Thymus (tissue), 11 donors: ENCODE results near the gene IL1A. TPM values are rescaled to one million over a fixed set of nuclear protein-coding genes. Genes with fewer than 3 reads are reported as not detected.

Experiments used
- DNase-seq, 9 donors: peaks; one replicate each; pipeline ENCODE4 v3.0.0-alpha.2; 2013; ENCODE audit warnings: low spot score in 9 of 9, low read depth in 6 of 9, missing footprints in 1 of 9
- H3K27ac ChIP-seq, 2 donors: one replicate each; pipeline ENCODE4 v1.5.1; 2013; ENCODE audit warnings: control low read depth in 1 of 2, low read depth in 1 of 2, low read length in 1 of 2, mild to moderate bottlenecking in 1 of 2, moderate library complexity in 1 of 2
- H3K27me3 ChIP-seq, 2 donors: one replicate each; pipeline ENCODE4 v1.5.1; 2013; ENCODE audit warnings: low read length in 1 of 2; ENCODE audit not compliant: control insufficient read depth in 2 of 2, insufficient read depth in 1 of 2
- H3K36me3 ChIP-seq, 2 donors: one replicate each; pipeline ENCODE4 v1.5.1; 2013; ENCODE audit warnings: low read length in 1 of 2, mild to moderate bottlenecking in 1 of 2, moderate library complexity in 1 of 2; ENCODE audit not compliant: control insufficient read depth in 2 of 2, insufficient read depth in 2 of 2
- H3K4me1 ChIP-seq, 2 donors: one replicate each; pipeline ENCODE4 v1.5.1; 2013; ENCODE audit warnings: low read length in 2 of 2; ENCODE audit not compliant: control insufficient read depth in 2 of 2, insufficient read depth in 2 of 2
- H3K4me3 ChIP-seq, 2 donors: one replicate each; pipeline ENCODE4 v1.5.1; 2013; ENCODE audit warnings: low read length in 2 of 2, control low read depth in 1 of 2, mild to moderate bottlenecking in 1 of 2
- H3K9me3 ChIP-seq, 2 donors: one replicate each; pipeline ENCODE4 v1.5.1; 2013; ENCODE audit warnings: low read length in 1 of 2, mild to moderate bottlenecking in 1 of 2; ENCODE audit not compliant: control insufficient read depth in 2 of 2, insufficient read depth in 1 of 2
- WGBS: extraction: QIAGEN DNeasy Blood & Tissue Kit; methylation state at CpG from one replicate; pipeline ENCODE4 v1.1.7; 2013; 5-methylcytosine and 5-hydroxymethylcytosine counted together
- polyA plus RNA-seq: library from polyadenylated mRNA; stranded (reverse); fragments of 200-250 nt; gene quantifications from one replicate; pipeline ENCODE4 v1.2.3, GENCODE V29; 2013
- total RNA-seq: library from RNA; stranded (reverse); fragments of 120-200 nt; gene quantifications from one replicate; pipeline ENCODE4 v1.2.4, GENCODE V29; 2013
- donor health status: healthy.

Gene IL1A
- total and polyA plus RNA-seq, 2 donors, result 0.19 to 1.8 TPM

DNA sequence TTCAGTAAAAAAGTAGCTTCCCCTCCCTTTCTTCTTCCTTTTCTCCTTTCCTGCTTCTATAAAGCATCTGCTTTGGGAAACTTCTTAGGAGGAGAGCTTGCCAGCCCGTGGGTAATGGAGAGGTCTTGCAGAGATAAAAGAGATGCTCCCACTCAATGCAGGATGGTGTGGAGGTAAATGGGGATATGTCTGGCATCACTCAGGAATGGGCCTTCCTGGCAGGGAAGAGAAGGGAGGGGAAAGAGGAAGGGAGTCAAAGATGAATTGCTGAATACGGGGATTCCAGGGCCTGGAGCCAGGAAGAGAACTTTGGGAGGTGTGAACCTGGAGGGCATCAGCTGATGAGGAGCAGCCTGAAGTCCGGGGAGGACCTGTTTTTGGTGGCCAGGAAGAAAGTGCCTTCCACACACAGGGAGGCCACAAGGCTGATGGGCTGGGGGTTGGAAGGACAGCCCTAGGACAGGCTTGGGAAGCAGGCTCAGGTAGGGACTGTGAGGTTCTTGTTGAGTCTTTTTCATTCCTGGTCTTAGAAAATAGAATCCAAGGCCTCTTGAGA, 27.1 kb upstream of the IL1A start:
- Histone ChIP-seq H3K9me3 (no peaks in the 10 kb centered on the region), H3K4me1 (peaks cover 0 to 10% of the 10 kb centered on the region in 2 donors), H3K36me3 (no peaks in the 10 kb centered on the region), H3K4me3 (no peak overlapping the region), H3K27ac (no peak overlapping the region), H3K27me3 (no peaks in the 10 kb centered on the region)
- WGBS, result over 99% methylated on average over 3 of the region's 3 CpGs
- no peak for DNase-seq

DNA sequence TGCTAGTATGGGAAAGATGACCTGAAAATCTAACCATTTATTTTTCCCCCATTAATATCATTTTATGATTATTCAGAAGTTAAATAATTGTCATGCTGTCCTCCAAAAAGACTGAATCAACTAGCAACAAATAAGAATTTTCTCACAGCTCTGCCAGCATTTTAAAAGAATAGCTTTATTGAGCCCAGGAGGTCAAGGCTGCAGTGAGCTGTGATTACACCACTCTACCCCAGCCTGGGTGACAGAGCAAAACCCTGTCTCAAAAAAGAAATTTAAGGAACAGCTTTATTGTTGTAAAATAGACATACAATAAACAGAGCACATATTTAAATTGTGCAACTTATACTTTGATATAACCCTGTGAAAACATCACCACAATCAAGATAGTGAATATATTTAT, 24.8 kb upstream of the IL1A start:
- Histone ChIP-seq H3K4me1 (peaks cover 0 to 8% of the 10 kb centered on the region in 2 donors), H3K27me3 (no peaks in the 10 kb centered on the region)
- no peak for DNase-seq

DNA sequence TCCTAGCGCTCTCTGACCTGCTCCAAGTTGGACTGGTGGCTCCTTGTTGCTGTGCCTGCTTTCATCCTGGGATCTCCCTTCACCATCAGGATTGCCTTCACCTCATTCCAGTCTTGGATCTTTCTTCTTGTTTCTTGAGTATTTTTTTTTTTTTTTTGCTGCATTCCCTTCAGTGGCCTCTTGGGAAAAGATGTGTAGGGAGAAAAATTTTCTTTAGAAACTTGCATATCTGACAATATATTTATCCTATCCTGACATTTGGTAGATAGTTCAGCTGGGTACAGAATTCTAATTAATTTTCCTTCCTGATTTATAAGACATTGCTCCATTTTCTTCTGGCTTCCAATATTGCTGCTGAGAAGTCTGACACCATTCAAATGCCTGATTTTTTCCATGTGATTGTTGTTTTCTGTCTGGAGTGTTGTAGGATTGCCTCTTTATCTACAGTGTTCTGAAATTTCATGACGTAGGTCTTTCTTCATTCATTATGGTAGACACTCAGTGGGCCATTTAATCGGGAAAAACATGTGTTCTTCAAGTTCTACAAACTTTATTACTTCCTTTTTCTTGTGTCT, 23.0 kb upstream of the IL1A start:
- peaks cover 0 to 2% of the 10 kb centered on the region in 2 donors for H3K4me1 ChIP-seq
- no peaks in the 10 kb centered on the region for H3K27me3 ChIP-seq
- H3K9me3 ChIP-seq, result no peaks in the 10 kb centered on the region
- H3K36me3 ChIP-seq, result no peaks in the 10 kb centered on the region
- H3K27ac ChIP-seq, result no peak overlapping the region
- no peak for DNase-seq
- 96% methylated on average over 3 of the region's 3 CpGs for WGBS
- no peak overlapping the region for H3K4me3 ChIP-seq

More for the DNA sequence above, 24.8 kb upstream of the IL1A start:
- Histone ChIP-seq H3K4me3 (no peak overlapping the region), H3K36me3 (no peaks in the 10 kb centered on the region), H3K27ac (no peak overlapping the region), H3K9me3 (no peaks in the 10 kb centered on the region)

DNA sequence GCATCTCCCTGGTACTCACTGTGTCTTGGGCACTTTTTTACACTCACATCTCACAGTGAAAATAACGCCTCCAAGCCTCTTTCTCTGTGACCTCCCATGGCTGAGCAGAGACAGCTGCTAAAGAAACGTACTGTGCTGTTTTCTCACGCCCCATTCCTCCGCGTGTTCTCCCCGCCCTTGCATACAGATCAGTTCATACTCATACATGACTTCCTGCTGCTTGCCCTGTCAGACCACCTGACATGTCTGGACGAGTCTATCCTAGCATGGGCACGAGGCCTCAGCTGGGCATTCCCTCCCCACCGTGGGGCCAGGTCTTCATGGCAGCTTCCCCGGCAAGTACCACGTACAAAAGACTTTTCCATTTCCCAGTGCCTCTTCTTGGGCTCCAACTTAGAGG, 21.2 kb upstream of the IL1A start:
- no peaks in the 10 kb centered on the region for H3K9me3 ChIP-seq
- H3K27ac ChIP-seq, result no peak overlapping the region
- H3K27me3 ChIP-seq, result no peaks in the 10 kb centered on the region
- no peak overlapping the region for H3K4me3 ChIP-seq
- H3K36me3 ChIP-seq, result no peaks in the 10 kb centered on the region
- WGBS, result 98% methylated on average over 11 of the region's 11 CpGs
- DNase-seq, result no peak
- H3K4me1 ChIP-seq, result no peaks in the 10 kb centered on the region

DNA sequence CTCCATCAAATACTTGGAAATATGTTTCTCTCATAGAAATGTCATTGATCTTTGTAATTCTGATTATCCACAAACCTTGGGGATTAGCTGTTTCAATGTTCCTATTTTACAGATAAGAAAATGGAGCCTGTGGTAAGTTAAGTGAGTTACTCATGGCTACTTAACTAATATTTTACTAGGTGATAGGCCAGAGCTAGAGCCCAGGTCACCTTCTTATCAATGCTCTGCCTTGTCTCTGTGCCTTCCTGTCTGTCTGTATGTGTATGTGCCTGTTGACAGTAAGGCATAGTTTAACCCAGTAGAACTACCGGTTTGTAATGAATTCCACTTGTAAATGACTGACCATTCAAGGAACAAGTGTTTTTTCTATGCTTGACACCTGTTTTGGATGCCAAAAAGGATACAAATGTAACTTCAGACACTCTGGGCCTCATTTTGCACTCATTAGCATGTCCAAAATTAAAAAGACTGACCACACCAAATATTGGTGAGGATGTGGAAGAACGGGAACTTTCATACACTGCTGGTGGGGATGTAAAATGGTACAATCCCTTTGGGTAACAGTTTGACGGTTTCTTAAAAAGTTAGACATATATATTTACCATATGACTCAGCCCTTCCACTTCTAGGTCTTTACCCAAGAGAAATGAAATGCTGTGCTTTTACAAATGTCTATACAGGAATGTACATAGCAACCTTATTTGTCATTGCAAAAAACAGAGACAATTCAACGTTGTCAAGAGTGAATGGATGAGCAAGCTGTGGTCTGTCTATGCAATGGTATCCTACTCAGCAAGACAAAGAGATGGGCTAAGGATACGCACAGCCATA, 19.6 kb upstream of the IL1A start:
- WGBS, result 92% methylated on average over 5 of the region's 5 CpGs
- Histone ChIP-seq H3K9me3 (no peaks in the 10 kb centered on the region), H3K4me3 (no peak overlapping the region), H3K4me1 (no peaks in the 10 kb centered on the region), H3K36me3 (no peaks in the 10 kb centered on the region), H3K27ac (no peak overlapping the region), H3K27me3 (no peaks in the 10 kb centered on the region)
- DNase-seq, result no peak

DNA sequence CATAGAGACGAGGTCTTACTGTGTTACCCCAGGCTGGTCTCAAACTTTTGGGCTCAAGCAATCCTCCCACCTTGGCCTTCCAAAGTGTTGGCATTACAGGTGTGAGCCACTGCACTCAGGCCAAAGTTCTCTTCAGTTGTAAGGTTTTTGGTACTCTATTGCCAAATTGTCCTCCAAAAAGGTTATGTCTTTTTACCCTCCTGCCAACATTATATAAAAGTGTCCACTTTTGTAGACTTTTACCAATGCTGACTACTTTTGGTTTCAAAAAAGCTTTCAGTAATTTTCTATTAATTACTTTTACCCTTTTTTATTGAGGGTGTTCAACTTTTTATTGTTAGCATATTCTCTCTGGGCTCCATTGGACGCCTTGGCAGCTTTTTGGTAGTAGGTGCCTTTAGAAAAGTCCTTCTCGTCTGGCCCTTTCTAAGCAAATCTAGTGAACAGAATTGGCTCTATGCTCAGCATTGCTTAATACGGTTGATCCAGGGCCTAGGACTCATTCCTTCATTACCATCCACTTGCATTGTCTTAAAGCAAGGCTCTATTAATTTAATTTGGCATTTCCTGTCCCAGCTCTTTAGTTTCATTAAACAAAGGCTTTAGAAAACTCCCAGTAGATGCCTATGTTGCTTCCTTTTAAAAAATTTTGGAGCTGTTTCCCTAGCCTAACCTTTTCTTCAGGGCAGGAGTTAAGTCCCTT, 16.7 kb upstream of the IL1A start:
- Histone ChIP-seq H3K9me3 (no peaks in the 10 kb centered on the region), H3K4me3 (no peak overlapping the region), H3K27ac (no peak overlapping the region), H3K27me3 (no peaks in the 10 kb centered on the region), H3K4me1 (no peaks in the 10 kb centered on the region), H3K36me3 (no peaks in the 10 kb centered on the region)
- no peak for DNase-seq
- whole genome bisulfite sequencing, result 93% methylated on average over 4 of the region's 4 CpGs

DNA sequence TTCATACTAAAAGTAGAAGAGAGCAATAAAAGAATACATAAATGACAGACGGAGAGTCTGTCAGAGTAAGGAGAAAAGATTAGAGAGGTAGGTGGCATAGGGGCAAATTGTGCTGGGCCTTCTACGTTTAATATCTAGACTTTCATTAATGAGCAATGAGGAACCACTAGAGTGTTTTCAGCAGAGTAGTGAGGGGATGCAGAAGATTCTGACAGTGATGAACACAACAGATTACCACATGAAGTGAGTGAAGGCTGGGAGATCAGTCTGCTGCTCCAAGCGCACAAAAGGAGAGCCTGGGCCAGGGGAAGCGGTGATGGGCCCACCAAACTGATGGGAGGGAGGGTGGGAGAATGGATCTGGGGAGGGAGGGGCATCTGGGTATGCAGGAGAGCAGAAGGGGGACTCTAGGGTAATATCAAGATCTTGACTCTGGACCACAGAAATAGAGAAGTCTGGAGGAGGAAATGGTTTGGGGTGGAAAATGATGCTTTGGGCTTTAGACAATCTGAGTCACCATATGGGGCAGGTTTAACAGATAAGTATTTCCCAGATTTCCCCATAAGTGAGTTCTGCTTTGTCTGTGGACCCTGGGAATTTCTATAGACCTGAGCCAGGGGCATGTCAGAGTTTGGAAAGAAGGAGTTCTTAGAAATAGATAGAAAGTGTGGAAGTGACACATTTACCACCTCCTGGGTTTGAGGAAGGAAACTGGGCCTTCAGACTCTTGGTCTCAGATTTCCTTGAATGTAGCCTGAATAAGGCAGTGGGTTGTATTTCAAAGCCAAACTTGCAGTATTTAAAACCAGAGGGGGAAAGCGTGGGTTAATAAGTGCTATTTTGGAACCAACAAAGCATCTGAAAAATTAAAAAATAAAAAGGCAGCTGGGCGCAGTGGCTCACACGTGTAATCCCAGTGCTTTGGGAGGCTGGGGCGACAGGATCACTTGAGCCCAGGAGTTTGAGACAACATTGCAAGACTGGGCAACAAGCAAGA, 15.0 kb upstream of the IL1A start:
- Histone ChIP-seq H3K36me3 (no peaks in the 10 kb centered on the region), H3K27me3 (no peaks in the 10 kb centered on the region), H3K4me1 (no peaks in the 10 kb centered on the region), H3K9me3 (no peaks in the 10 kb centered on the region), H3K27ac (no peak overlapping the region), H3K4me3 (no peak overlapping the region)
- no peak for DNase-seq
- WGBS, result 66% methylated on average over 8 of the region's 8 CpGs

DNA sequence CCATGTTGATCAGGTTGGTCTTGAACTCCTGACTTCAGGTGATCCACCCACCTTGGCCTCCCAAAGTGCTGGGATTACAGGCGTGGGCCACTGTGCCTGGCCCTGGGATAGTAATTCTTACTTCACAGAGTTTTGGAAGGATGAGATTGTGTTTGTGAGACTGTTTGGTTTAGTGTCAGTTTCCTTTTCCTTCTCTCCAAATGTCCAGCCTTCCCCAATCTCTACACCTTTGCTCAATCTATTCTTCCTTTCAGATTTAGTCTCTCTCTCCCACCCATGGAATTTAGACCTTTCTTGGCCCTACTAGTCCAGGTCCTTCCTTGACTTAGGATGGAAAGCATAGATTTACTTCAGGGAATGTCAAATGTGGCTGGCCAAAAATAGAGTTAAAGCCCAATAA, 12.2 kb upstream of the IL1A start:
- Histone ChIP-seq H3K4me3 (no peak overlapping the region), H3K27ac (no peak overlapping the region), H3K9me3 (no peaks in the 10 kb centered on the region), H3K36me3 (no peaks in the 10 kb centered on the region), H3K27me3 (no peaks in the 10 kb centered on the region), H3K4me1 (no peaks in the 10 kb centered on the region)
- no peak for DNase-seq
- WGBS, result 3% methylated on average over 1 of the region's 1 CpG
